Keratinocyte (primary cell): Measurements from ENCODE around the gene ITGB1BP1. TPM values are rescaled to one million over a fixed set of nuclear protein-coding genes. Genes with fewer than 3 reads are reported as not detected.

Experiments used
- DNase-seq: peaks from one replicate; pipeline ENCODE4 v3.0.0-alpha.2; 2011; ENCODE audit warnings: low read depth, missing footprints, low spot score
- FAIRE-seq: peaks from 2 replicates; lab custom pipeline; 2011; peaks lifted over from hg19 to GRCh38; lab: Jason Lieb, UNC
- H2AFZ ChIP-seq: 2 replicates; pipeline ENCODE4 v1.6.0; 2012; ENCODE audit warnings: low read length, control low read depth, inconsistent platforms; ENCODE audit not compliant: control insufficient read depth
- H3K27ac ChIP-seq: 2 replicates; pipeline ENCODE4 v1.5.1; 2011; ENCODE audit warnings: low read length; ENCODE audit not compliant: control insufficient read depth, insufficient read depth
- H3K27me3 ChIP-seq: 3 replicates; pipeline ENCODE4 v1.6.0; 2011; ENCODE audit warnings: low read length; ENCODE audit not compliant: control insufficient read depth, insufficient read depth; ENCODE audit errors: extremely low read depth
- H3K36me3 ChIP-seq, 2 experiments: 2 replicates in 1 of 2; 3 replicates in 1 of 2; pipeline ENCODE4 v1.5.1; 2011; ENCODE audit warnings: low read length in 2 of 2, mild to moderate bottlenecking in 1 of 2; ENCODE audit not compliant: control insufficient read depth in 2 of 2, insufficient read depth in 2 of 2; ENCODE audit errors: extremely low read depth in 1 of 2
- H3K4me1 ChIP-seq: 3 replicates; pipeline ENCODE4 v1.5.1; 2011; ENCODE audit warnings: low read length; ENCODE audit not compliant: control insufficient read depth, insufficient read depth; ENCODE audit errors: extremely low read depth
- H3K4me2 ChIP-seq: 3 replicates; pipeline ENCODE4 v1.6.0; 2011; ENCODE audit warnings: low read depth, low read length; ENCODE audit not compliant: control insufficient read depth, insufficient read depth; ENCODE audit errors: extremely low read depth
- H3K4me3 ChIP-seq, 3 experiments: fragments of 200-600 bp in 1 of 3; sonication (generic) in 1 of 3; 2 replicates in 2 of 3; 3 replicates in 1 of 3; pipeline ENCODE4 v1.5.1; 2011 to 2016; ENCODE audit warnings: low read length in 3 of 3, mild to moderate bottlenecking in 3 of 3, control low read depth in 2 of 3, inconsistent platforms in 1 of 3, low read depth in 1 of 3, mixed read lengths in 1 of 3, mixed run types in 1 of 3, moderate library complexity in 1 of 3; ENCODE audit not compliant: control insufficient read depth in 2 of 3, insufficient read depth in 2 of 3; ENCODE audit errors: extremely low read depth in 1 of 3
- H3K79me2 ChIP-seq: 2 replicates; pipeline ENCODE4 v1.6.0; 2012; ENCODE audit warnings: low read length; ENCODE audit not compliant: control insufficient read depth, insufficient read depth
- H3K9ac ChIP-seq: 3 replicates; pipeline ENCODE4 v1.6.0; 2011; ENCODE audit warnings: low read length; ENCODE audit not compliant: control insufficient read depth, insufficient read depth; ENCODE audit errors: extremely low read depth
- H3K9me1 ChIP-seq: 3 replicates; pipeline ENCODE4 v1.6.0; 2011; ENCODE audit warnings: low read length; ENCODE audit not compliant: control insufficient read depth, insufficient read depth; ENCODE audit errors: extremely low read depth
- H3K9me3 ChIP-seq: 2 replicates; pipeline ENCODE4 v1.5.1; 2012; ENCODE audit warnings: low read depth, low read length; ENCODE audit not compliant: control insufficient read depth
- H4K20me1 ChIP-seq: 3 replicates; pipeline ENCODE4 v1.6.0; 2011; ENCODE audit warnings: low read length; ENCODE audit not compliant: control insufficient read depth, insufficient read depth; ENCODE audit errors: extremely low read depth
- CTCF ChIP-seq, 3 experiments: IDR thresholded peaks in 1 of 3; conservative IDR thresholded peaks in 1 of 3; optimal IDR thresholded peaks in 1 of 3; 2 replicates in 2 of 3; 3 replicates in 1 of 3; pipeline versions ENCODE3 to v1.5.1; 2011; ENCODE audit warnings: low read length in 3 of 3, mild to moderate bottlenecking in 3 of 3, moderate library complexity in 2 of 3, control low read depth in 1 of 3, inconsistent platforms in 1 of 3; ENCODE audit not compliant: insufficient read depth in 2 of 3; ENCODE audit errors: extremely low read depth in 1 of 3
- EZH2 ChIP-seq: IDR thresholded peaks from one replicate; pipeline ENCODE4 v1.6.1; 2012; ENCODE audit warnings: inconsistent platforms, mild to moderate bottlenecking, low read length, moderate library complexity
- dilution Hi-C: fragments of 300-500 bp; cut with MboI; formaldehyde crosslinking; loops from one replicate; pipeline ENCODE4 v1.7.0; 2020; ENCODE audit warnings: low sequenced_read_pairs; ENCODE audit not compliant: extremely low pct_ligation_motif_present
- polyA plus RNA-seq, 5 experiments: library from polyadenylated mRNA; depleted of rRNA in 3 of 5; stranded (reverse) in 3 of 5; stranded (forward) in 1 of 5; unstranded in 1 of 5; fragments of >200 nt; gene quantifications; 1 replicate in 1 of 5; 2 replicates in 3 of 5; 3 replicates in 1 of 5; pipeline versions ENCODE4 v1.2.1 to v1.2.3, GENCODE V29; 2011 to 2012; ENCODE audit warnings: missing spikeins in 2 of 5, low read depth in 1 of 5, low replicate concordance in 1 of 5

ITGB1BP1 gene
- polyA plus RNA-seq, 1 donor (not counting 4 experiments of a cell fraction or from before 2014, with no cell fraction given) = 169 TPM

GRCh38 chr2:9397201-9397600 is 26.1 kb downstream of the ITGB1BP1 start:
- H3K9me1 ChIP-seq = no peaks in the 10 kb centered on the region
- peaks cover 3% of the 10 kb centered on the region for H4K20me1 ChIP-seq
- no peaks in the 10 kb centered on the region for H3K79me2 ChIP-seq
- no peak overlapping the region for H3K9ac ChIP-seq
- H3K4me2 ChIP-seq = no peak overlapping the region
- no peak for TF ChIP-seq EZH2
- no peak for TF ChIP-seq CTCF (optimal IDR thresholded peaks at IDR 0.05 in 1 of 3, IDR thresholded peaks at IDR 0.05 in 1 of 3, conservative IDR thresholded peaks at IDR 0.05 in 1 of 3; ENCODE audit: extremely low read depth in 1 of 3, insufficient read depth in 2 of 3, low read length in 3 of 3)
- H3K27ac ChIP-seq = no peak overlapping the region
- peaks cover 30 to 41% of the 10 kb centered on the region in 2 experiments for H3K36me3 ChIP-seq
- no peak overlapping the region for H3K4me3 ChIP-seq
- H3K9me3 ChIP-seq = no peaks in the 10 kb centered on the region
- DNase-seq = no peak
- FAIRE-seq = no peak
- no peak overlapping the region for H2AFZ ChIP-seq
- no peaks in the 10 kb centered on the region for H3K27me3 ChIP-seq
- no peaks in the 10 kb centered on the region for H3K4me1 ChIP-seq
- dilution Hi-C loops = no loop called here

DNA sequence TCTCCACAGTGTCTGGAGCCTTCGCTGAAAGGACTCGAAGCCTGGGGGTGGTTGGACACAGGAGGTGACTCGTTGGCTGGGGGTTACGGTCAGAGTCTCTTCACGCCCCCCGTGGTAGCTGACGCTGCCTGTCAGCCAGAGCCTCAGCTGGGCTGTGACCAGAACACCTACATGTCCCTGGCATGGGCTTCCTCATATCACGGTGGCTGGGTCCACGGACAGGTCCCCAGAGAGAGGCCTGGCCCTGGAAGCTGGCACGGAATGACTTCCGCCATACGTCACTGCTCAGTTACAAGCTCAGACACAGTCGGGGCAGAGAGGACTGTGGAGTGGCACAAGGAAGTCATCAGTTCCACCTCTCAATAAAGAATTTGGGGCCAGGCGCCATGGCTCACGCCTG is 28.5 kb downstream of the ITGB1BP1 start:
- TF ChIP-seq CTCF (optimal IDR thresholded peaks at IDR 0.05 in 1 of 3, IDR thresholded peaks at IDR 0.05 in 1 of 3, conservative IDR thresholded peaks at IDR 0.05 in 1 of 3; ENCODE audit: extremely low read depth in 1 of 3, insufficient read depth in 2 of 3, low read length in 3 of 3) (no peak), EZH2 (no peak)

More for the DNA sequence above, 28.5 kb downstream of the ITGB1BP1 start:
- peaks cover 36 to 41% of the 10 kb centered on the region in 2 experiments for H3K36me3 ChIP-seq
- no peaks in the 10 kb centered on the region for H3K27me3 ChIP-seq
- H3K9ac ChIP-seq = no peak overlapping the region
- H3K4me3 ChIP-seq = no peak overlapping the region
- no peaks in the 10 kb centered on the region for H3K4me1 ChIP-seq
- no peaks in the 10 kb centered on the region for H3K79me2 ChIP-seq
- dilution Hi-C loops = no loop called here
- DNase-seq (no peak), FAIRE-seq (no peak)
- no peak overlapping the region for H2AFZ ChIP-seq
- no peak overlapping the region for H3K4me2 ChIP-seq
- peaks cover 2% of the 10 kb centered on the region for H3K9me1 ChIP-seq
- peaks cover 3% of the 10 kb centered on the region for H4K20me1 ChIP-seq
- H3K9me3 ChIP-seq = no peaks in the 10 kb centered on the region
- H3K27ac ChIP-seq = no peak overlapping the region
